Naive B cell (primary cell): ENCODE measurements around the gene NOTCH2. TPM values are rescaled to one million over a fixed set of nuclear protein-coding genes. Genes with fewer than 3 reads are reported as not detected.

Experiments used
- ATAC-seq, 2 donors: fragments of 150-1000 bp; cut with Tn5 transposase; 2 replicates each; pipeline ENCODE4 v1.10.0; 2021; ENCODE audit warnings: low read depth in 2 of 2, mild to moderate bottlenecking in 2 of 2, moderate library complexity in 2 of 2
- DNase-seq: peaks from one replicate; pipeline ENCODE4 v3.0.0; 2022
- H3K27ac Mint-ChIP-seq, 6 donors: one replicate each; pipeline ENCODE4 v1.8.0; 2020 to 2022; ENCODE audit warnings: mild to moderate bottlenecking in 6 of 6, mixed read lengths in 6 of 6, moderate library complexity in 5 of 6, inconsistent platforms in 2 of 6
- H3K27me3 Mint-ChIP-seq, 3 donors: one replicate each; pipeline ENCODE4 v1.8.0; 2021 to 2022; ENCODE audit warnings: mixed read lengths in 3 of 3, mild to moderate bottlenecking in 1 of 3
- H3K36me3 Mint-ChIP-seq, 2 donors: one replicate each; pipeline ENCODE4 v1.8.0; 2020 to 2022; ENCODE audit warnings: mixed read lengths in 2 of 2, inconsistent platforms in 1 of 2, mild to moderate bottlenecking in 1 of 2
- H3K4me1 Mint-ChIP-seq, 3 donors: one replicate each; pipeline ENCODE4 v1.8.0; 2020 to 2022; ENCODE audit warnings: mixed read lengths in 3 of 3, inconsistent platforms in 1 of 3, mild to moderate bottlenecking in 1 of 3, moderate library complexity in 1 of 3
- H3K4me3 Mint-ChIP-seq, 8 donors: one replicate each; pipeline ENCODE4 v1.8.0; 2020 to 2022; ENCODE audit warnings: mild to moderate bottlenecking in 8 of 8, mixed read lengths in 8 of 8, moderate library complexity in 8 of 8, inconsistent platforms in 2 of 8
- H3K9me3 Mint-ChIP-seq, 7 donors: one replicate each; pipeline ENCODE4 v1.8.0; 2020 to 2022; ENCODE audit warnings: mixed read lengths in 7 of 7, mild to moderate bottlenecking in 5 of 7, inconsistent platforms in 2 of 7, moderate library complexity in 1 of 7
- polyA plus RNA-seq, 6 donors: library from polyadenylated mRNA; unstranded; fragments of 300-500 nt; fragmentation: Illumina TruSeq; gene quantifications; one replicate each; pipeline ENCODE4 v1.2.3, GENCODE V29; 2021; ENCODE audit warnings: low read depth in 6 of 6

The NOTCH2 gene
- polyA plus RNA-seq, 6 donors from 2014 or later, result 45.8 to 70.9 (median 64.7) TPM

GRCh38 chr1:119914071-119914470, 155.4 kb downstream of the NOTCH2 start:
- Mint-ChIP-seq H3K4me3 (no peak overlapping the region), H3K36me3 (peaks cover 46 to 50% of the 10 kb centered on the region in 2 donors), H3K27me3 (no peaks in the 10 kb centered on the region), H3K9me3 (no peaks in the 10 kb centered on the region), H3K4me1 (peaks cover 0 to 4% (median 0%) of the 10 kb centered on the region in 3 donors), H3K27ac (peak overlapping the region in 1 of 6 donors; percentile 75)
- no peak for DNase-seq
- ATAC-seq, result no peak

GRCh38 chr1:119912963-119913362, 156.5 kb downstream of the NOTCH2 start:
- no peaks in the 10 kb centered on the region for H3K9me3 Mint-ChIP-seq
- peaks cover 0 to 4% (median 0%) of the 10 kb centered on the region in 3 donors for H3K4me1 Mint-ChIP-seq
- peaks cover 35 to 41% of the 10 kb centered on the region in 2 donors for H3K36me3 Mint-ChIP-seq
- no peak for ATAC-seq
- H3K27ac Mint-ChIP-seq, result no peak overlapping the region
- H3K27me3 Mint-ChIP-seq, result no peaks in the 10 kb centered on the region
- DNase-seq, result no peak
- H3K4me3 Mint-ChIP-seq, result no peak overlapping the region

GRCh38 chr1:119911775-119912174, 157.7 kb downstream of the NOTCH2 start:
- no peak overlapping the region for H3K27ac Mint-ChIP-seq
- no peaks in the 10 kb centered on the region for H3K27me3 Mint-ChIP-seq
- ATAC-seq, result no peak
- peaks cover 28 to 32% of the 10 kb centered on the region in 2 donors for H3K36me3 Mint-ChIP-seq
- H3K4me3 Mint-ChIP-seq, result no peak overlapping the region
- H3K9me3 Mint-ChIP-seq, result peaks cover 0 to 1% (median 0%) of the 10 kb centered on the region in 7 donors
- H3K4me1 Mint-ChIP-seq, result peaks cover 0 to 4% (median 0%) of the 10 kb centered on the region in 3 donors
- no peak for DNase-seq

- Mint-ChIP-seq H3K4me1 (peaks cover 0 to 4% (median 0%) of the 10 kb centered on the region in 3 donors), H3K36me3 (peaks cover 20 to 21% of the 10 kb centered on the region in 2 donors), H3K4me3 (no peak overlapping the region), H3K27ac (peak overlapping the region in 2 of 6 donors; percentile 29 to 72), H3K9me3 (peaks cover 3 to 8% (median 4%) of the 10 kb centered on the region in 7 donors), H3K27me3 (peaks cover 0 to 5% (median 0%) of the 10 kb centered on the region in 3 donors)
- DNase-seq (no peak), ATAC-seq (no peak)
Observed at GRCh38 chr1:119910618-119911017, 158.8 kb downstream of the NOTCH2 start.

- H3K36me3 Mint-ChIP-seq, result peaks cover 15 to 17% of the 10 kb centered on the region in 2 donors
- DNase-seq (no peak), ATAC-seq (no peak)
- H3K27me3 Mint-ChIP-seq, result peaks cover 0 to 5% (median 2%) of the 10 kb centered on the region in 3 donors
- peaks cover 4 to 14% (median 8%) of the 10 kb centered on the region in 7 donors for H3K9me3 Mint-ChIP-seq
- peaks cover 0 to 4% (median 0%) of the 10 kb centered on the region in 3 donors for H3K4me1 Mint-ChIP-seq
- no peak overlapping the region for H3K4me3 Mint-ChIP-seq
- peak overlapping the region in 3 of 6 donors; percentile 29 to 47 (median 36) for H3K27ac Mint-ChIP-seq
Observed at GRCh38 chr1:119909890-119910596, 159.4 kb downstream of the NOTCH2 start.

GRCh38 chr1:119908661-119909060, 160.8 kb downstream of the NOTCH2 start:
- ATAC-seq, result no peak
- Mint-ChIP-seq H3K4me3 (no peak overlapping the region), H3K9me3 (peaks cover 4 to 24% (median 14%) of the 10 kb centered on the region in 7 donors), H3K4me1 (peaks cover 0 to 4% (median 0%) of the 10 kb centered on the region in 3 donors), H3K36me3 (peaks cover 7 to 12% of the 10 kb centered on the region in 2 donors), H3K27me3 (peaks cover 0 to 14% (median 8%) of the 10 kb centered on the region in 3 donors), H3K27ac (no peak overlapping the region)
- no peak for DNase-seq

- H3K9me3 Mint-ChIP-seq, result peaks cover 4 to 27% (median 16%) of the 10 kb centered on the region in 7 donors
- peaks cover 5 to 21% (median 11%) of the 10 kb centered on the region in 3 donors for H3K27me3 Mint-ChIP-seq
- H3K4me1 Mint-ChIP-seq, result no peaks in the 10 kb centered on the region
- H3K36me3 Mint-ChIP-seq, result peaks cover 0 to 12% of the 10 kb centered on the region in 2 donors
- DNase-seq (no peak), ATAC-seq (no peak)
- no peak overlapping the region for H3K4me3 Mint-ChIP-seq
- H3K27ac Mint-ChIP-seq, result peak overlapping the region in 1 of 6 donors; percentile 71
Observed at GRCh38 chr1:119906927-119907652, 162.4 kb downstream of the NOTCH2 start.

- no peak overlapping the region for H3K27ac Mint-ChIP-seq
- H3K36me3 Mint-ChIP-seq, result peaks cover 0 to 12% of the 10 kb centered on the region in 2 donors
- no peak overlapping the region for H3K4me3 Mint-ChIP-seq
- H3K4me1 Mint-ChIP-seq, result no peaks in the 10 kb centered on the region
- H3K27me3 Mint-ChIP-seq, result peaks cover 8 to 26% (median 12%) of the 10 kb centered on the region in 3 donors
- ATAC-seq (no peak), DNase-seq (no peak)
- peaks cover 4 to 27% (median 16%) of the 10 kb centered on the region in 7 donors for H3K9me3 Mint-ChIP-seq
Observed at GRCh38 chr1:119903443-119903835, 166.0 kb downstream of the NOTCH2 start.

GRCh38 chr1:119902775-119903442, 166.6 kb downstream of the NOTCH2 start:
- Mint-ChIP-seq H3K9me3 (peaks cover 4 to 27% (median 16%) of the 10 kb centered on the region in 7 donors), H3K4me3 (no peak overlapping the region), H3K27ac (no peak overlapping the region), H3K27me3 (peaks cover 8 to 26% (median 12%) of the 10 kb centered on the region in 3 donors), H3K36me3 (peaks cover 0 to 12% of the 10 kb centered on the region in 2 donors), H3K4me1 (no peaks in the 10 kb centered on the region)
- ATAC-seq (no peak), DNase-seq (no peak)

GRCh38 chr1:119898981-119899720, 170.3 kb downstream of the NOTCH2 start:
- H3K4me3 Mint-ChIP-seq, result no peak overlapping the region
- peaks cover 0 to 5% (median 0%) of the 10 kb centered on the region in 7 donors for H3K9me3 Mint-ChIP-seq
- no peaks in the 10 kb centered on the region for H3K4me1 Mint-ChIP-seq
- ATAC-seq (no peak), DNase-seq (no peak)
- peaks cover 13 to 22% (median 16%) of the 10 kb centered on the region in 3 donors for H3K27me3 Mint-ChIP-seq
- no peaks in the 10 kb centered on the region for H3K36me3 Mint-ChIP-seq
- no peak overlapping the region for H3K27ac Mint-ChIP-seq

GRCh38 chr1:119898530-119898929, 170.9 kb downstream of the NOTCH2 start:
- ATAC-seq, result no peak
- no peak for DNase-seq
- Mint-ChIP-seq H3K27ac (no peak overlapping the region), H3K9me3 (peaks cover 0 to 2% (median 0%) of the 10 kb centered on the region in 7 donors), H3K36me3 (no peaks in the 10 kb centered on the region), H3K4me3 (no peak overlapping the region), H3K27me3 (peaks cover 13 to 18% (median 16%) of the 10 kb centered on the region in 3 donors), H3K4me1 (no peaks in the 10 kb centered on the region)

- H3K27me3 Mint-ChIP-seq, result peaks cover 8 to 18% (median 8%) of the 10 kb centered on the region in 3 donors
- DNase-seq, result no peak
- H3K4me3 Mint-ChIP-seq, result no peak within 1 kb of the TSS
- H3K4me1 Mint-ChIP-seq, result no peaks in the 10 kb centered on the region
- no peak within 1 kb of the TSS for H3K27ac Mint-ChIP-seq
- H3K9me3 Mint-ChIP-seq, result no peaks in the 10 kb centered on the region
- H3K36me3 Mint-ChIP-seq, result no peaks in the 10 kb centered on the region
- no peak for ATAC-seq
Observed at GRCh38 chr1:119896303-119896702, 173.2 kb downstream of the NOTCH2 start, which contains the start of gene ADAM30. Gene ADAM30 (minus strand): TSS chr1:119896515. CDS start chr1:119896336, 179 bp downstream.
